Measurements from ENCODE around the gene ZNF283.
A peak's percentile ranks its signal among the peaks of the same experiment; 100 is the strongest.

Gene ZNF283

GRCh38 chr19:43780706-43781525 is 46.2 kb upstream of the ZNF283 start, which contains the start of gene KCNN4:
Gene KCNN4, minus strand, starts transcription at chr19:43780973. Its CDS starts 112 bp downstream, at chr19:43780861.
- H3K23ac ChIP-seq (ENCODE audit: low read length), result no peak within 1 kb of the TSS
- DNase-seq, result no peak
- peak within 1 kb of the TSS; percentile 24 for H2AK5ac ChIP-seq (ENCODE audit: low read length)
- H2AFZ ChIP-seq (ENCODE audit: insufficient read depth, low read length, poor library complexity), result no peak within 1 kb of the TSS
- peaks cover 10% of the 10 kb centered on the region for H3K9me3 ChIP-seq (ENCODE audit: insufficient read depth, low read depth, low read length)
- peaks cover 36 to 40% of the 10 kb centered on the region in 2 experiments for H3K4me1 ChIP-seq (ENCODE audit: control insufficient read depth in 1 of 2, insufficient read depth in 2 of 2, low read length in 2 of 2)
- no peaks in the 10 kb centered on the region for H3K36me3 ChIP-seq (ENCODE audit: control insufficient read depth in 1 of 2, insufficient read depth in 2 of 2, low read length in 2 of 2)
- H3K27ac ChIP-seq (ENCODE audit: low read depth, low read length), result peak within 1 kb of the TSS; percentile 73
- H2BK12ac ChIP-seq (ENCODE audit: low read length), result peak within 1 kb of the TSS; percentile 7
- peak within 1 kb of the TSS; percentile 45 for H4K8ac ChIP-seq (ENCODE audit: low read depth, low read length)
- no peaks in the 10 kb centered on the region for H3K27me3 ChIP-seq (ENCODE audit: insufficient read depth, low read length)
- peaks cover 38% of the 10 kb centered on the region for H3K79me1 ChIP-seq (ENCODE audit: low read length)
- WGBS (ENCODE audit: extremely low coverage, insufficient coverage, insufficient read length), result no CpG with 5 or more reads among the region's 19 CpGs
- no peak within 1 kb of the TSS for H3K4me3 ChIP-seq (ENCODE audit: low read depth, low read length)
- H3K14ac ChIP-seq (ENCODE audit: low read length), result peak within 1 kb of the TSS; percentile 62
- H3K18ac ChIP-seq (ENCODE audit: low read length), result peak within 1 kb of the TSS; percentile 26
- H4K91ac ChIP-seq (ENCODE audit: low read depth, low read length), result peak within 1 kb of the TSS; percentile 87
- peak within 1 kb of the TSS; percentile 76 for H2BK120ac ChIP-seq (ENCODE audit: insufficient read depth, low read length, poor library complexity)
- peak within 1 kb of the TSS; percentile 17 for H3K4ac ChIP-seq (ENCODE audit: low read depth, low read length)
- H3K79me2 ChIP-seq (ENCODE audit: control insufficient read depth, insufficient read depth, low read length, poor library complexity), result peaks cover 2% of the 10 kb centered on the region
- H3K4me2 ChIP-seq (ENCODE audit: low read length), result peak within 1 kb of the TSS; percentile 15
- H3K9ac ChIP-seq (ENCODE audit: low read length), result no peak within 1 kb of the TSS
- no peak within 1 kb of the TSS for H4K12ac ChIP-seq (ENCODE audit: low read depth, low read length)
- peak within 1 kb of the TSS; percentile 42 for H2BK5ac ChIP-seq (ENCODE audit: low read depth, low read length, poor library complexity)

DNA sequence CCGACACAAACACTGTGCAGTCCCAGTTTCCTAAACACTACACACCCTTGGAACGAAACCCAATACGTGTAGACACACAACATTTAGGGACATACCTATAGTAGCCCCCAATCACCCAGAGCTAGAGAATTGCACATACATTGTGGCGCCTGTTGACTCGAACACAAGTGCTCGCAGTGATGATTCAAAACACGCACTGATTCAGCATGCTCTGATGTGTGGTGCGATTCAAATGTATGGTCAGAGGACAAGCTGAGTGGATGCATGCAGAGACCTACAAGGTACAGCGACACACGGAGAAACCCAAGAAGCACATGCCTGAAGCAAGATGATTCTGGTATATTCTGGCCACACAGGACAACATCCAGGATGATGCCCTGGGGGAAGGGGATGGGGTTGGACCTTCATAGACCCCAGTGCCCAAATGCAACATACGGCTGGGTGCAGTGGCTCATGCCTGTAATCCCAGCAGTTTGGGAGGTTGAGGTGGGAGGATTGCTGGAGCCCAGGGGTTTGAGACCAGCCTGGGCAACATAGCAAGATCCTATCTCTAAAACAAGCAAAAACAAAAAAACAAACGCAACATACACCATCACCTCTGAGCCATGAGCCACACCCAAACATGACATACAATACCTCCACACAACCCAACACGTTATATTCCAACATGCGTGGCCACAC is 45.4 kb upstream of the ZNF283 start:
- peak overlapping the region; percentile 0 for H2BK12ac ChIP-seq (ENCODE audit: low read length)
- no peak overlapping the region for H3K27ac ChIP-seq (ENCODE audit: low read depth, low read length)
- H3K14ac ChIP-seq (ENCODE audit: low read length), result no peak overlapping the region
- H3K79me1 ChIP-seq (ENCODE audit: low read length), result peaks cover 38% of the 10 kb centered on the region
- no peak overlapping the region for H3K23ac ChIP-seq (ENCODE audit: low read length)
- H4K91ac ChIP-seq (ENCODE audit: low read depth, low read length), result peak overlapping the region; percentile 87
- H3K36me3 ChIP-seq (ENCODE audit: control insufficient read depth in 1 of 2, insufficient read depth in 2 of 2, low read length in 2 of 2), result no peaks in the 10 kb centered on the region
- no CpG with 5 or more reads among the region's 14 CpGs for WGBS (ENCODE audit: extremely low coverage, insufficient coverage, insufficient read length)
- peaks cover 2% of the 10 kb centered on the region for H3K79me2 ChIP-seq (ENCODE audit: control insufficient read depth, insufficient read depth, low read length, poor library complexity)
- peaks cover 36 to 40% of the 10 kb centered on the region in 2 experiments for H3K4me1 ChIP-seq (ENCODE audit: control insufficient read depth in 1 of 2, insufficient read depth in 2 of 2, low read length in 2 of 2)
- H2BK5ac ChIP-seq (ENCODE audit: low read depth, low read length, poor library complexity), result no peak overlapping the region
- no peak overlapping the region for H3K4ac ChIP-seq (ENCODE audit: low read depth, low read length)
- H4K12ac ChIP-seq (ENCODE audit: low read depth, low read length), result no peak overlapping the region
- H2BK120ac ChIP-seq (ENCODE audit: insufficient read depth, low read length, poor library complexity), result peak overlapping the region; percentile 9
- no peak overlapping the region for H3K4me3 ChIP-seq (ENCODE audit: low read depth, low read length)
- no peak overlapping the region for H2AFZ ChIP-seq (ENCODE audit: insufficient read depth, low read length, poor library complexity)
- no peak overlapping the region for H3K4me2 ChIP-seq (ENCODE audit: low read length)
- H3K9me3 ChIP-seq (ENCODE audit: insufficient read depth, low read depth, low read length), result peaks cover 10% of the 10 kb centered on the region
- peak overlapping the region; percentile 24 for H2AK5ac ChIP-seq (ENCODE audit: low read length)
- no peaks in the 10 kb centered on the region for H3K27me3 ChIP-seq (ENCODE audit: insufficient read depth, low read length)
- no peak overlapping the region for H3K18ac ChIP-seq (ENCODE audit: low read length)
- no peak overlapping the region for H3K9ac ChIP-seq (ENCODE audit: low read length)
- H4K8ac ChIP-seq (ENCODE audit: low read depth, low read length), result no peak overlapping the region
- DNase-seq, result no peak

DNA sequence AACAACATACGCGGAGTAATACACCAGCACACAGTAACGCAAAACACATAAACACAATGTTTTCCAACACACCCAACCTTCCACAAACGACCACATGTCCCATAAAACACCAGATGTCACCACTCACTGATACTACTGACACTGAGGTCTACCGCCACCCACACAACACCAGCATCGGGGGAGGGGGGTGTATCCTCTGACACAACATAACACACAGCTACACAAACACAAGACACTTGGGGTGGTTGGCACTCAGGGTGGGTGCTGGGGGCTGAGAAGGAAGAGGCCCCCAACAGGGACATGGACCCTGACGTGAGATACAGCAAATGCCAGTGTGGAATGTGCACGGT is 44.8 kb upstream of the ZNF283 start:
- H3K23ac ChIP-seq (ENCODE audit: low read length), result no peak overlapping the region
- no peaks in the 10 kb centered on the region for H3K36me3 ChIP-seq (ENCODE audit: control insufficient read depth in 1 of 2, insufficient read depth in 2 of 2, low read length in 2 of 2)
- H2AK5ac ChIP-seq (ENCODE audit: low read length), result peak overlapping the region; percentile 4
- H3K4me2 ChIP-seq (ENCODE audit: low read length), result no peak overlapping the region
- peaks cover 2% of the 10 kb centered on the region for H3K79me2 ChIP-seq (ENCODE audit: control insufficient read depth, insufficient read depth, low read length, poor library complexity)
- no peak overlapping the region for H4K12ac ChIP-seq (ENCODE audit: low read depth, low read length)
- 100% methylated on average over 1 of the region's 8 CpGs for WGBS (ENCODE audit: extremely low coverage, insufficient coverage, insufficient read length)
- H3K4ac ChIP-seq (ENCODE audit: low read depth, low read length), result no peak overlapping the region
- no peak overlapping the region for H3K4me3 ChIP-seq (ENCODE audit: low read depth, low read length)
- H3K9ac ChIP-seq (ENCODE audit: low read length), result no peak overlapping the region
- H3K4me1 ChIP-seq (ENCODE audit: control insufficient read depth in 1 of 2, insufficient read depth in 2 of 2, low read length in 2 of 2), result peaks cover 36 to 39% of the 10 kb centered on the region in 2 experiments
- peaks cover 10% of the 10 kb centered on the region for H3K9me3 ChIP-seq (ENCODE audit: insufficient read depth, low read depth, low read length)
- peak overlapping the region; percentile 34 for H2BK120ac ChIP-seq (ENCODE audit: insufficient read depth, low read length, poor library complexity)
- no peak overlapping the region for H2BK5ac ChIP-seq (ENCODE audit: low read depth, low read length, poor library complexity)
- H3K14ac ChIP-seq (ENCODE audit: low read length), result no peak overlapping the region
- H3K79me1 ChIP-seq (ENCODE audit: low read length), result peaks cover 38% of the 10 kb centered on the region
- no peak for DNase-seq
- peak overlapping the region; percentile 77 for H4K91ac ChIP-seq (ENCODE audit: low read depth, low read length)
- no peak overlapping the region for H3K27ac ChIP-seq (ENCODE audit: low read depth, low read length)
- peak overlapping the region; percentile 0 for H2BK12ac ChIP-seq (ENCODE audit: low read length)
- H3K18ac ChIP-seq (ENCODE audit: low read length), result no peak overlapping the region
- H2AFZ ChIP-seq (ENCODE audit: insufficient read depth, low read length, poor library complexity), result no peak overlapping the region
- no peaks in the 10 kb centered on the region for H3K27me3 ChIP-seq (ENCODE audit: insufficient read depth, low read length)
- H4K8ac ChIP-seq (ENCODE audit: low read depth, low read length), result no peak overlapping the region

DNA sequence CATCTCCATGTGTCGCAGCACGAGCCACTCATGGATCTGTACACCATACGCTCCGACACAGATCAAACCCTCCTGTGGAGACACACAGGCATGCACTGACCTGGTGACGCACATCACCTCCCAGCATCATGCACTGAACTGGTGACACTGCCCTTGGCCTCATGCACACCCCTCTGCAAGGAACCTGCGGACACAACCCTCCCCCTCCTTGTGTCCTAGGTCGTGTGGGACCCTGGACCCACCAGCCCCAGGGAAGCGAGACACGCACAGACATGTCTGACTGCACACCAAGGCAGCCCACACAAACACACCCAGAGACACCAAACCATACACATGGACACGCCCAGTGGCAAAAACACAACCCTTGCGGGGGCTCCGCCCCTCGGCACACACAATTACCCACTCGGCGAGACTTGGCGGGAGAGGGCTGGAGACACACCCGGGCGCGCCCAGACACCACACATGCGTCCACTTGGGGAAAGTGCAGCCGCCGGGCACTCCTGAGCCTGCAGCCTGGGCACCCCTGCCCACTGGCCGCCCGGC is 44.4 kb upstream of the ZNF283 start:
- H3K4me3 ChIP-seq (ENCODE audit: low read depth, low read length), result no peak overlapping the region
- peak overlapping the region; percentile 20 for H2AK5ac ChIP-seq (ENCODE audit: low read length)
- peaks cover 10% of the 10 kb centered on the region for H3K9me3 ChIP-seq (ENCODE audit: insufficient read depth, low read depth, low read length)
- no peak overlapping the region for H4K8ac ChIP-seq (ENCODE audit: low read depth, low read length)
- peak overlapping the region; percentile 62 for H3K14ac ChIP-seq (ENCODE audit: low read length)
- H3K18ac ChIP-seq (ENCODE audit: low read length), result peak overlapping the region; percentile 79
- H4K91ac ChIP-seq (ENCODE audit: low read depth, low read length), result peak overlapping the region; percentile 77
- peaks cover 2% of the 10 kb centered on the region for H3K79me2 ChIP-seq (ENCODE audit: control insufficient read depth, insufficient read depth, low read length, poor library complexity)
- no peak overlapping the region for H3K9ac ChIP-seq (ENCODE audit: low read length)
- no CpG with 5 or more reads among the region's 24 CpGs for WGBS (ENCODE audit: extremely low coverage, insufficient coverage, insufficient read length)
- peaks cover 34 to 36% of the 10 kb centered on the region in 2 experiments for H3K4me1 ChIP-seq (ENCODE audit: control insufficient read depth in 1 of 2, insufficient read depth in 2 of 2, low read length in 2 of 2)
- H4K12ac ChIP-seq (ENCODE audit: low read depth, low read length), result no peak overlapping the region
- peak overlapping the region; percentile 79 for H2BK12ac ChIP-seq (ENCODE audit: low read length)
- H3K4me2 ChIP-seq (ENCODE audit: low read length), result no peak overlapping the region
- DNase-seq, result peak in 1 of 2 donors; percentile 23
- H3K79me1 ChIP-seq (ENCODE audit: low read length), result peaks cover 38% of the 10 kb centered on the region
- H2BK120ac ChIP-seq (ENCODE audit: insufficient read depth, low read length, poor library complexity), result peak overlapping the region; percentile 50
- peak overlapping the region; percentile 71 for H3K23ac ChIP-seq (ENCODE audit: low read length)
- H3K4ac ChIP-seq (ENCODE audit: low read depth, low read length), result no peak overlapping the region
- peak overlapping the region; percentile 20 for H2BK5ac ChIP-seq (ENCODE audit: low read depth, low read length, poor library complexity)
- no peak overlapping the region for H3K27ac ChIP-seq (ENCODE audit: low read depth, low read length)
- H3K36me3 ChIP-seq (ENCODE audit: control insufficient read depth in 1 of 2, insufficient read depth in 2 of 2, low read length in 2 of 2), result no peaks in the 10 kb centered on the region
- no peak overlapping the region for H2AFZ ChIP-seq (ENCODE audit: insufficient read depth, low read length, poor library complexity)
- H3K27me3 ChIP-seq (ENCODE audit: insufficient read depth, low read length), result no peaks in the 10 kb centered on the region
